HEK293 (cell line): ENCODE results near the gene CTCF.

ENCODE experiments used
- FEZF1 ChIP-seq: fragments of 450-650 bp; formaldehyde crosslinking; IDR thresholded peaks from 2 replicates; pipeline ENCODE4 v1.5.1; 2016; ENCODE audit warnings: missing biosample characterization, missing genetic modification characterization
- GLI4 ChIP-seq: fragments of 450-650 bp; formaldehyde crosslinking; IDR thresholded peaks from 2 replicates; pipeline ENCODE4 v1.5.1; 2016; ENCODE audit warnings: missing biosample characterization, missing genetic modification characterization
- HOXD13 ChIP-seq: sonication (generic); formaldehyde crosslinking; IDR thresholded peaks from 2 replicates; pipeline ENCODE4 v1.8.0; 2022; ENCODE audit warnings: missing genetic modification reagents, borderline replicate concordance
- KLF1 ChIP-seq: fragments of 450-650 bp; formaldehyde crosslinking; IDR thresholded peaks from 2 replicates; pipeline ENCODE4 v1.5.1; 2016; ENCODE audit warnings: missing biosample characterization, missing genetic modification characterization
- OSR2 ChIP-seq: fragments of 450-650 bp; formaldehyde crosslinking; IDR thresholded peaks from 2 replicates; pipeline ENCODE4 v1.5.1; 2016; ENCODE audit warnings: missing biosample characterization, missing genetic modification characterization
- SALL2 ChIP-seq: fragments of 450-650 bp; formaldehyde crosslinking; IDR thresholded peaks from 2 replicates; pipeline ENCODE4 v1.5.0; 2017; ENCODE audit warnings: missing biosample characterization, mild to moderate bottlenecking, missing genetic modification characterization, borderline replicate concordance
- SCRT1 ChIP-seq: fragments of 450-650 bp; formaldehyde crosslinking; IDR thresholded peaks from 2 replicates; pipeline ENCODE4 v1.5.1; 2016; ENCODE audit warnings: missing biosample characterization, missing genetic modification characterization, borderline replicate concordance
- SCRT2 ChIP-seq: fragments of 450-650 bp; formaldehyde crosslinking; IDR thresholded peaks from 2 replicates; pipeline ENCODE4 v1.5.1; 2016; ENCODE audit warnings: missing biosample characterization, missing genetic modification characterization
- WT1 ChIP-seq: fragments of 450-650 bp; formaldehyde crosslinking; IDR thresholded peaks from 2 replicates; pipeline ENCODE4 v1.5.1; 2016; ENCODE audit warnings: missing biosample characterization, missing genetic modification characterization
- YY2 ChIP-seq: fragments of 450-650 bp; formaldehyde crosslinking; IDR thresholded peaks from 2 replicates; pipeline ENCODE4 v1.5.1; 2016; ENCODE audit warnings: missing biosample characterization, missing genetic modification characterization
- ZBTB1 ChIP-seq: fragments of 450-650 bp; formaldehyde crosslinking; IDR thresholded peaks from 2 replicates; pipeline ENCODE4 v1.5.1; 2016; ENCODE audit warnings: missing biosample characterization, missing genetic modification characterization
- ZBTB17 ChIP-seq: fragments of 450-650 bp; formaldehyde crosslinking; IDR thresholded peaks from 2 replicates; pipeline ENCODE4 v1.5.1; 2016; ENCODE audit warnings: missing biosample characterization, missing genetic modification characterization
- ZBTB48 ChIP-seq: fragments of 450-650 bp; formaldehyde crosslinking; IDR thresholded peaks from 2 replicates; pipeline ENCODE4 v1.5.1; 2016; ENCODE audit warnings: missing biosample characterization, missing genetic modification characterization
- ZBTB6 ChIP-seq: fragments of 450-650 bp; formaldehyde crosslinking; IDR thresholded peaks from 2 replicates; pipeline ENCODE4 v1.5.1; 2017; ENCODE audit warnings: missing biosample characterization, missing genetic modification characterization
- ZFHX2 ChIP-seq: fragments of 450-650 bp; formaldehyde crosslinking; conservative IDR thresholded peaks from 2 replicates; pipeline ENCODE4 v1.5.1; 2016; ENCODE audit warnings: missing biosample characterization, missing genetic modification characterization
- ZIC2 ChIP-seq: fragments of 450-650 bp; formaldehyde crosslinking; IDR thresholded peaks from 2 replicates; pipeline ENCODE4 v1.5.1; 2016; ENCODE audit warnings: missing biosample characterization, missing genetic modification characterization
- ZNF121 ChIP-seq: fragments of 450-650 bp; formaldehyde crosslinking; IDR thresholded peaks from 2 replicates; pipeline ENCODE4 v1.5.1; 2016; ENCODE audit warnings: missing biosample characterization, missing genetic modification characterization
- ZNF157 ChIP-seq: fragments of 450-650 bp; formaldehyde crosslinking; IDR thresholded peaks from 2 replicates; pipeline ENCODE4 v1.5.1; 2016; ENCODE audit warnings: missing biosample characterization, missing genetic modification characterization
- ZNF18 ChIP-seq: fragments of 450-650 bp; formaldehyde crosslinking; IDR thresholded peaks from 2 replicates; pipeline ENCODE4 v1.5.1; 2016; ENCODE audit warnings: missing biosample characterization, missing genetic modification characterization
- ZNF184 ChIP-seq: fragments of 450-650 bp; IDR thresholded peaks from 2 replicates; pipeline ENCODE4 v1.5.1; 2018; ENCODE audit warnings: missing biosample characterization, mild to moderate bottlenecking, missing genetic modification characterization
- ZNF19 ChIP-seq: fragments of 450-650 bp; formaldehyde crosslinking; IDR thresholded peaks from 2 replicates; pipeline ENCODE4; 2016; ENCODE audit warnings: missing biosample characterization, missing genetic modification characterization, low read depth
- ZNF266 ChIP-seq: fragments of 450-650 bp; formaldehyde crosslinking; IDR thresholded peaks from 2 replicates; pipeline ENCODE4 v1.5.1; 2016; ENCODE audit warnings: missing biosample characterization, missing genetic modification characterization, low read depth
- ZNF302 ChIP-seq: fragments of 450-650 bp; formaldehyde crosslinking; IDR thresholded peaks from 2 replicates; pipeline ENCODE4 v1.5.1; 2016; ENCODE audit warnings: missing biosample characterization, missing genetic modification characterization, low read depth
- ZNF354C ChIP-seq: fragments of 450-650 bp; formaldehyde crosslinking; IDR thresholded peaks from 2 replicates; pipeline ENCODE4 v1.5.1; 2016; ENCODE audit warnings: missing biosample characterization, missing genetic modification characterization, low read depth, borderline replicate concordance
- ZNF37A ChIP-seq: fragments of 450-650 bp; IDR thresholded peaks from 2 replicates; pipeline ENCODE4 v1.5.1; 2018; ENCODE audit warnings: missing biosample characterization, missing genetic modification characterization
- ZNF433 ChIP-seq: fragments of 450-650 bp; formaldehyde crosslinking; IDR thresholded peaks from 2 replicates; pipeline ENCODE4 v1.5.1; 2016; ENCODE audit warnings: missing biosample characterization, missing genetic modification characterization, low read depth
- ZNF48 ChIP-seq: fragments of 450-650 bp; formaldehyde crosslinking; IDR thresholded peaks from 2 replicates; pipeline ENCODE4 v1.5.1; 2016; ENCODE audit warnings: missing biosample characterization, missing genetic modification characterization
- ZNF549 ChIP-seq: fragments of 450-650 bp; IDR thresholded peaks from 2 replicates; pipeline ENCODE4 v1.5.1; 2018; ENCODE audit warnings: missing biosample characterization, missing genetic modification characterization, mild to moderate bottlenecking, inconsistent platforms, moderate library complexity
- ZNF654 ChIP-seq: fragments of 450-650 bp; formaldehyde crosslinking; IDR thresholded peaks from 2 replicates; pipeline ENCODE4 v1.5.1; 2016; ENCODE audit warnings: low read depth, missing biosample characterization, missing genetic modification characterization
- ZNF664 ChIP-seq: fragments of 450-650 bp; formaldehyde crosslinking; IDR thresholded peaks from 2 replicates; pipeline ENCODE4 v1.5.1; 2016; ENCODE audit warnings: missing biosample characterization, missing genetic modification characterization
- ZSCAN16 ChIP-seq: fragments of 450-650 bp; formaldehyde crosslinking; IDR thresholded peaks from 2 replicates; pipeline ENCODE4 v1.5.1; 2016; ENCODE audit warnings: missing biosample characterization, missing genetic modification characterization
- TF ChIP-seq, protein P1 (sequence below): fragments of 450-650 bp; formaldehyde crosslinking; IDR thresholded peaks from 2 replicates; pipeline ENCODE4 v1.5.1; 2016; ENCODE audit warnings: missing biosample characterization, missing genetic modification characterization
- TF ChIP-seq, protein P2 (sequence below): fragments of 450-650 bp; formaldehyde crosslinking; IDR thresholded peaks from 2 replicates; pipeline ENCODE4 v1.5.1; 2017; ENCODE audit warnings: missing biosample characterization, missing genetic modification characterization

Gene CTCF

GRCh38 chr16:67562918-67563707 is 787 bp downstream of the CTCF start (continued):
- TF ChIP-seq OSR2 (tag by site-specific recombination) (no peak), GLI4 (tag by site-specific recombination) (0 out of 2 replicates have a peak, but pooled peaks have one; percentile 18), ZNF157 (no peak; the same call in 1 of the 2 replicates), ZNF48 (tag by site-specific recombination) (no peak), HOXD13 (no peak), SCRT2 (tag by site-specific recombination) (no peak), ZBTB1 (tag by site-specific recombination) (no peak), ZNF354C (tag by site-specific recombination) (no peak), SCRT1 (tag by site-specific recombination) (no peak), ZNF654 (tag by site-specific recombination) (no peak), ZNF121 (0 out of 2 replicates have a peak, but pooled peaks have one; percentile 21), ZNF19 (tag by site-specific recombination) (no peak), ZBTB48 (tag by site-specific recombination) (no peak; the same call in 1 of the 2 replicates), ZNF37A (no peak), SALL2 (tag by site-specific recombination) (no peak), ZNF184 (tag by site-specific recombination) (no peak), ZBTB6 (tag by site-specific recombination) (no peak), YY2 (tag by site-specific recombination) (peak; percentile 44; the same call in 1 of the 2 replicates), ZNF433 (tag by site-specific recombination) (no peak), ZNF664 (no peak), FEZF1 (tag by site-specific recombination) (no peak), ZNF18 (tag by site-specific recombination) (no peak), ZNF302 (tag by site-specific recombination) (no peak), ZSCAN16 (tag by site-specific recombination) (no peak), ZNF549 (no peak), KLF1 (tag by site-specific recombination) (peak; percentile 38; the same call in 1 of the 2 replicates), ZNF266 (tag by site-specific recombination) (no peak), ZFHX2 (tag by site-specific recombination) (peak; percentile 53), WT1 (tag by site-specific recombination) (no peak), ZBTB17 (peak; percentile 93), ZIC2 (tag by site-specific recombination) (no peak)
- TF ChIP-seq, protein P1, sequence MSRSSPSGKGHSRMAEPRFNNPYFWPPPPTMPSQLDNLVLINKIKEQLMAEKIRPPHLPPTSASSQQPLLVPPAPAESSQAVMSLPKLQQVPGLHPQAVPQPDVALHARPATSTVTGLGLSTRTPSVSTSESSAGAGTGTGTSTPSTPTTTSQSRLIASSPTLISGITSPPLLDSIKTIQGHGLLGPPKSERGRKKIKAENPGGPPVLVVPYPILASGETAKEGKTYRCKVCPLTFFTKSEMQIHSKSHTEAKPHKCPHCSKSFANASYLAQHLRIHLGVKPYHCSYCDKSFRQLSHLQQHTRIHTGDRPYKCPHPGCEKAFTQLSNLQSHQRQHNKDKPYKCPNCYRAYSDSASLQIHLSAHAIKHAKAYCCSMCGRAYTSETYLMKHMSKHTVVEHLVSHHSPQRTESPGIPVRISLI (tag by site-specific recombination), result no peak
- TF ChIP-seq, protein P2, sequence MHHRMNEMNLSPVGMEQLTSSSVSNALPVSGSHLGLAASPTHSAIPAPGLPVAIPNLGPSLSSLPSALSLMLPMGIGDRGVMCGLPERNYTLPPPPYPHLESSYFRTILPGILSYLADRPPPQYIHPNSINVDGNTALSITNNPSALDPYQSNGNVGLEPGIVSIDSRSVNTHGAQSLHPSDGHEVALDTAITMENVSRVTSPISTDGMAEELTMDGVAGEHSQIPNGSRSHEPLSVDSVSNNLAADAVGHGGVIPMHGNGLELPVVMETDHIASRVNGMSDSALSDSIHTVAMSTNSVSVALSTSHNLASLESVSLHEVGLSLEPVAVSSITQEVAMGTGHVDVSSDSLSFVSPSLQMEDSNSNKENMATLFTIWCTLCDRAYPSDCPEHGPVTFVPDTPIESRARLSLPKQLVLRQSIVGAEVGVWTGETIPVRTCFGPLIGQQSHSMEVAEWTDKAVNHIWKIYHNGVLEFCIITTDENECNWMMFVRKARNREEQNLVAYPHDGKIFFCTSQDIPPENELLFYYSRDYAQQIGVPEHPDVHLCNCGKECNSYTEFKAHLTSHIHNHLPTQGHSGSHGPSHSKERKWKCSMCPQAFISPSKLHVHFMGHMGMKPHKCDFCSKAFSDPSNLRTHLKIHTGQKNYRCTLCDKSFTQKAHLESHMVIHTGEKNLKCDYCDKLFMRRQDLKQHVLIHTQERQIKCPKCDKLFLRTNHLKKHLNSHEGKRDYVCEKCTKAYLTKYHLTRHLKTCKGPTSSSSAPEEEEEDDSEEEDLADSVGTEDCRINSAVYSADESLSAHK (tag by site-specific recombination), result 0 out of 2 replicates have a peak, but pooled peaks have one; percentile 17
